Activated CD8-positive, alpha-beta memory T cell treated with anti-CD3 and anti-CD28 coated beads for 24 hours (primary cell): Measurements from ENCODE around the gene ALDH1A2.

Source experiments
- DNase-seq: peaks from one replicate; pipeline ENCODE4 v3.0.0-alpha.2; 2020

The ALDH1A2 gene

DNA sequence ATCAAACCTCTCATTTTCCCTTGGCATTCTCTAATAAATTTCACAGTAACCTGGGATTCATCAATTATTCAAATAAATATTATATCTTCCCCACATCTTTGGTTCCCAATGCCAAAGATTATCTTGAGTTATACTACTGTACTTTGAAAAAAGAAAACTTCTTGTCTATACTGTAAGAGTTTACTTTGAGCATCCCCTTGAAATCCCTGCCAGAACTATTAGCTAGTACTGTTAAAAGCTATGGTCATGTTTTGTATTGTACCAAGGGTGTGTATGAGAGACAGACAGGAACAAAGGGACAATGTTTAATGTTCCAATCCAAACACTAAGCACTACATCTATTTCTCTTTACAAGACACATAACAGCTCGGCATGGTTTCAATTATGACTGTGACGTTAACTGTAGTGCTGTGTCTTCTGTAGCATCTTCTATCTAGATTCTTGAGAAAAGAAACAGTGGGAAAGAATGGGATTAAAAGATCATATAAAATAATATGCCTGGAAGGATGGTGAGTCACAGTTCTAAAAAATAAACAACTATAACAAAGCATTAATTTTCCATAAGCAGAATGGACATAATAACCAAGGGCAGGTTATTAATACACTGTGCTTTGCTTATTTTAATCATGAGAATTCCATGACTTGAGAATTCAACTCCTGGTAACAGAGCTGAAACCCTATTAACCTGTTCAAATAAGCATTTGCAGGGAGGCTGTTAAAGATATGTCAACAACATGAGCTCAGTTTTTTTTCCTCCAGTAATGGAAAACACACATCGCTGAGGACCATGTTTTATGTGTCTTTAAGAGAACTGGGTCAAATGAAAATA, 71.1 kb downstream of the ALDH1A2 start:
- DNase-seq: no peak

DNA sequence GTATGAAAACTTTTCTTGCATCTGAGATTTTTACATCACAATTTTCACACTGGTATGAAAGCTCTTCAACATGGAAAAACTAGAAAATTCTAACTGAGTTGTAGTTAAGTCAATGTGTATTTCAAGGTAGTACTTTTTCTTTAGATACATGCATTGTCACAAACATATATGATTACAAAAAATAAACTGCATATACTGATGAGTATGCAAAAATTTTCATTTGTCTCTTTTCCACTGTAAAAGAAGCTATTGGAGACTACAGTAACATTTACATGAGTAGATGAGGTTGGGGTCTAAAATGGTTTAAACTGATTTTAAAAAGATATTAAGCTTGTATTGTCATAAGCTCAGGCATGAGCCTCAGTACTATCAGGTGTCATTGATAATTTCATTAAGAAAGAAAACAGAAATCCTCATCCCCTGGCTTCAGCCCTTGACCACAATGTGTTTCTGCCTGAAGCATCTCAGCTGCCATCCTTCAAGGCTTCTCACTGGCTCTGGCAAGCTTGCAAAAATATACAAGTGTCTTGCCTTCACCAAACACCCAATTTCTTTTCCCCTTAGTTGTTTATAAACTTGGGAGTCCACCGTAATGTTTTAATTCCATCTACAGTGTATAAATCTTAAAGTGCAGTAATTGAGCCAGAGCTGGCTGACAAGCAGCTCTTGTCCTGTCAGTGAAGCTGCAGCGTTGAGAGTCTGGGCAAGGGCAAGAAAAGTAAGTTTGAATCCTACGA, 71.9 kb downstream of the ALDH1A2 start:
- DNase-seq: no peak

DNA sequence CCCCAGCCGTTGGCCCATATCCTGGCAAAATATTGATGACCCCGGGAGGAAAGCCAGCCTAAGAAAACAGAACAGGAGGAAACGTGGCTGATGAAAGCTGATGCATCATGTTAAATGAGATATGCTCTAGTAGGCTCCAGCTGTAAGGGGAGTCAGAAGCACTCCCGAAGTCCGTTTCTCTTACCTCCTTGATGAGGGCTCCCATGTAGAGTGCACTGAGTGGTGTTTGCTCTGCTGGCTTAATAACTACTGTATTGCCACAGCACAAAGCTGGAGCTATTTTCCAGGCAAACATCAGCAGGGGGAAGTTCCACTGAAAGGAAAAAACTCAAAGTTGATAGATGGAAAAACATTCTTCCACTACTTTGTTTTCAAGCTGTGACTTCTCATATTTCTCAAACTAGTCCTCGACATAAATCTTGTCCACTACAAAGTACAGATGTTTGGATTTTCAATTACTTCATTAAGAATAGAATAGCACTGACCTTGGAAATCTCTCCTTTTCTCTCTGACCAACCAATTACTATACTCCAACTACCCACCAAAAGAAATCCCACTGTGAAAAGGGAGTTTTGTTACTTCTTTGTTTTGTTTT, 72.7 kb downstream of the ALDH1A2 start:
- DNase-seq: no peak

DNA sequence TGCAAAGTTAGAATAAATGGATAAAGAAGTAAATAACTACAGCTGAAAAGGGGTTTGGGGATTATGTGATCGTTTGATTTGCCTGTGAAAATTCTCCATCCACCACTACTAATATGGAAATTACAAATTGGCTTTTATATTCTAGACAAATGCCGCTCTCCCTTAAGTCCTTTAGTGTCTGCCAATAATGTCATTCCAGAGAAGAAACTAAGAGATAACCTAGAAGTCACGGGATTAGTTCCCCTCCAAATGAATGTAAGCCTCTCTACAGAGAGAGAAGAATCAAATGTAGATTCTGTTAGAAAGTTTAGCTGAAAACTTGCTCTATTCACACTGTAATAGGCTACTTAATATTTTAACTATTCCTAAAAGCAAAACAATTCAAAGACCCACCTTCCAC, 92.0 kb downstream of the ALDH1A2 start:
- no peak for DNase-seq

DNA sequence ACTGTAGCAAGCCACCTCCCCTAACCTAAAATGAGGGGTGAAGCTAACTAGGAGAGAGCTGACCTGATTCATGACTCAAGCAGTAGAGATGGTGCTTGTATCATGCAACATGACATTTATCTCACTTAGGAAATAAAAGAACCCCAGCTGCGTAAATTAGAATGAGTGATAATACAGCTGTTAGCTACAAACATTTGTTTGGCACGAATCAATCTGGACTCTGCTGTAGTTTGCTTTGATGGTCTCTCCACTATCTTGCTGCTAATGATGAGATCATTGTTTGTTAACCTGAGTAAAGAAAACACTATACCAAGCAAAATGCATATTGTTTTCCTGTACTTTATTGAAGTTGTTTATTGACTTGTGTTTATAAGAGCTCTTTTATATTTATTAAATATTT, 92.6 kb downstream of the ALDH1A2 start:
- DNase-seq: no peak

DNA sequence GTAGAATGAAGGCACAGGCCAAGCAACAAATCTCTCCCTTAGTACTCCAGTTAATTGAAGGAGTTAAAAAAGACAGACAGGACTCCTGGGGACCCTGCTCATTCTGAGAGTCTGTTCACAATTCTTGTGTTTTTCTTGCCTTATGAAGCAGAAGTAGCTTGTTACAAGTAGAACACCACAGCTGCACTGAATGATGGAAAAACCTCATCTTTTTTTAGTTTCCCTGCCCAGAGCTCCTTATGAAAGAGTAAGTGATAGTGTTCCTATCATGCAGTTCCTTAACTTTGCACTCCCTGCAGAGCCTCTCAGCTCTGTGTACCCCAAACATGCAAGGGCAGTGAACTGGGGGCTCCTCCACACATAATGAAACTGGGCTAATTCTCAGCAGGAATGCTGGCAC, 95.5 kb downstream of the ALDH1A2 start:
- DNase-seq: no peak

DNA sequence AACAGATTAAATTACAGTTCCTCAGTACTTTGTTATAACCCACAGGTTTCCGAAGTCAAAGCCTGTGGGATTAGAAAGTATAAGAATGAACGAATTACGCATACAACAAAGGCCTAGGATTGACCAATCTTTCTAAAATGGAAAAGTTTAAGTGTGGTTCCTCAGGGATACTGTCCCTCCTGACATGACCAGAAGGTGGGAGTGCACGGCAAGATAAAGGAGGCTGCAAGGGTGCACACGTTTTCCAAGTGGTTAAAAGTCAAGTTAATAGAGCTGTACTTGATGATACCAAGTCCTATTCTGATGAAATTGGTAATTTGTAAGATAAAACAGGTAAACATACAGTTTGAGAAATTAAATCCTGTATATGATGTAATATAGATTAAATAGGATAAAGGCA, 96.2 kb downstream of the ALDH1A2 start:
- DNase-seq: no peak

DNA sequence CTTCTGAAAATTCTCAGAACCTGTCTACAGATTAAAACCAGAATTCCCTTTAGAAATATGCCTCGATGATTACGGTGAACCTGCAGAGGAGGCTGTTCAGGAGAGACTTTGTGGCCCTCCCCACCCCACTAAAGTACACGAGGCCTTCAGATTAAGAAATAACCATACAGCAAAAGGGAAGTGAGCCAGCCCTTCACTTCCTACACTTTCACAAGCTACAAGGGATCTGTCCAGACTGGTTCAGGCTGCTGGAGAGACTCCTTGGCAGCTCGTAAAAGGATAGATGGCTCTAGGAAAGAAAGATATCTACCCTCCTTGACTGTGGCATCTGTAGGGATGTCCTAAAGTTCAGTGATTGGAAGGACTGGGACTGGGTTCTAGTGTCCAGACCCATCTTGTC, 102.6 kb downstream of the ALDH1A2 start:
- no peak for DNase-seq

DNA sequence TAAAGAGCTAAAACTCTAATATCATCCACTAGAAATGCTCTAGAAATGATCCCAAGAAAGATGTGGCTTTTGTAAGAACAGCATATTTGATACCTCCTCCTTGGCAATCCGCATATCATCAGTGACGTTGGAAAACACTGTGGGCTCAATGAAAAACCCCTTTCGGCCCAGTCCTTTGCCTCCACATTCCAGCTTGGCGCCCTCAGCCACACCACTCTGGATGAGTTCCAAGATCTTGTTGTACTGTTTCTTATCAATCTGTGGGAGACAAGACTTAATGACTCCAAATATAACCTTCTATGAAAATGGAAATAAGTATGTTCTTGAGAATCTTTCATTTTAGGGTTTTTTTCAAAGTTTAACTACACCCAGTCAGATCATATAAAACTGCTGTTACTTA, 103.6 kb downstream of the ALDH1A2 start:
- DNase-seq: no peak

DNA sequence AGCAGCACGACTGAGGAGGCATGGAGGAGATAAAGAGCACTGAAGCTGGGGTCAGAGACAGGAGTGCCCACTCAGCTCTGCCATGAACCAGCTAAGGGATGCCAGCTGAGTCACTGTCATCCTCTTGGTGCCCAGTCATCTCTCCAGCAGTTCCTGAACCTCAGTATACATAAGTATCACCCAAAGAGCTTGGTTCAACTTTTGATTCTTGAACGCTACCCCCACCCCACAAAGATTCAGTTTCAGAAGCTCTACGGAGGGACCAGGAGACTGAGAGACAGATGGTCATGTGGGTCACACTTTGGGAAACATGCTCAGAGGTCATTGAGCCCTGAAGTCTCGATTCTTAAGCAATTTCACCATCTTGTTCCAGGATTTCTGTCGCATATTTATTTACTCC, 108.4 kb downstream of the ALDH1A2 start:
- no peak for DNase-seq

DNA sequence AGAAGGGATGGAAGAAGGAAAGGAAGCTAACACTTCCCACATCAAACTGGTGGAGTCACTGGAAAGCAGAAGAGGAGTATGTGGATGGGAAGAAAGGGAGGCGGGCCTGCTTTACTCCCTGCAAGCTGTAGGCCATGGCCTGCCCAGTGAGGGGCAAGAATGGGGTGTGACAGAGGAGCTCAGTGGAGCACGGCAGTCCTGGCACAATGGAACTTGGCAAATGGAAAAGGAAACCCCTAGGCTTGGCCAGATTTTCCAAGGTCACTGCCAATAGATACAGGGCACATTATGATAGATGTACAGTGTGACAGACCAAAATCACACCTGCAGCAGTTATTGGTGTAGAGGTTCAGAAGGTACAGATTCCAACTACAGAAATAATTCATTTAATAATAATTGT, 111.6 kb downstream of the ALDH1A2 start:
- no peak for DNase-seq

DNA sequence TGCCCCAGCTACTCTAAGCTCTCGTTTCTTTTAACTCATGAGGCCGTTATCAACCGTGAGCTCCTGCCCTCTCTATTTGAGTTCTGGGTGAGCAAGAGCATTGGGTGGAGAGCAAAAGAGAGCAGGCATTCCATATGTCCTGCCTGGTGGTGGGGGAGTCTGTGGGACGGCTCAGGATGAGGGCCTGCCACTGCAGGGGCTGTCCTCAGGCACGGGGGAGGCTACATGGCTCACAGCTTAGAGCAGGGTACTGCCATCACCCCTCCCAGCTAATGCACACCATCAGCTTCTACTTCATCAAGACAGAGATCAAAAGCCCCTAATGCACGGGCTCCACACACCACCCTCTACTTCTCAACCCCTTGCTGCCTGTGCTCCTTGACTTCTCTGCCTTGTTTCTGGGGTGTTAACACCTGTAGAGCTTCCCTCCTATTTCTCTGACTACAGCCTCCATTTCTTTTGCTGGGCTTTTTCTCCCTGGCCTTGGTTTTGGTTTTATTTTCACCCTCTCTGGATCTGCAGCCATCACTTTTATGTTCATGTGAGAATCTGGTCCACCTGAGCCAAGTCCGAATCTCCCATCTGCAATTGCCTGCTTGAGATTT, 114.1 kb downstream of the ALDH1A2 start:
- no peak for DNase-seq

DNA sequence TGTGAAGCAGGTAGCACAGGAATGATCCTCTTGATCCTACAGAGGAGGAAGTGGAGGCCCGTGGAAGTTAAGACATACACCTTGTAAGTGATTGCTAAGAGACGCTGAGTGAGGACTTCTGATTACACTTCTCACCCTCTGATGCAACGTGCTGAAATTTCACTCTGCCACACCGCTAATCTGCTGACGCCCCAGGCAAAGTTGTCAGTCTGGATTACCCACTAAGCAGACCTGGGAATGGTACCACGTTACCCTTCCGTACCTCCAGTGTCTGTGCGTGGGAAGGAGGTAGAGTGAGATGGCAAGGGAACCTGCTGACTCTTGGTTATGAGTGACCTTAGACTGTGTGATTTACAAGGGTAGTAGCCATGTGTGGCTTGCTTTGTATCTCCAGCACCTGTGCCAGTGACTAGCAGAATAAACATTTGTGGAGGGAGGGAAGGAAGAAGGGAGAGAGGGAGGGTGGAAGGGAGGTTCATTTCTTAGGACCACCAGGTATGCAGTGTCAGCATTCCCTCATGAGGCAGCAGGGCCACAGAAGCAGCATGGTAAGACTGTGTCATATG, 115.0 kb downstream of the ALDH1A2 start:
- no peak for DNase-seq

DNA sequence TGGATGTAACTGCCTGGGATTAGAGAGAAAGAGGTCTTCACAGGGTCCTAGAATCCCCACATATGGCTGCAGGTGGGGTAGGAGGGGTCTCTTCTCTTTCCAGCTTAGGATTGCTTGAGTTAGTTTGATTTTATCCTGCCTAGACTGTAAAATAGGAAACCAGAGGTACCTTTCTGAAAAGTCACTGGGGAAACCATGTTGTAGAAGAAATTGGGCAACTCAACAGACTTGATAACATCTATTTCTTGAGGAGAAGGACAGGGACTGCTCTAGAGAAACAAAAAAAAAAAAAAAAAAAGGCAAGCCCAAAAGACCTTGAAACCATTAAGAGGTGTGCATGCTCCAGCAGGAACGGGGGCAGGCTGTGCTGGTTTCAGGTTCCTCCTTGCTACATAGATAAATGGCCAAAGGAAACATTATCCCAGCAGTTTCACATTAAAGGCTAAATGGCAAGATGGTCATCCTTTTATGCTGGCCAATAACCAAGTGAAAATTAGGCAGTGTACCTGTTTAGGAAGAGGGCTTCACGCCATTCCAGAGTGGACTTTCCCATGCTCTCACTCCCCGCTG, 116.1 kb downstream of the ALDH1A2 start:
- no peak for DNase-seq

DNA sequence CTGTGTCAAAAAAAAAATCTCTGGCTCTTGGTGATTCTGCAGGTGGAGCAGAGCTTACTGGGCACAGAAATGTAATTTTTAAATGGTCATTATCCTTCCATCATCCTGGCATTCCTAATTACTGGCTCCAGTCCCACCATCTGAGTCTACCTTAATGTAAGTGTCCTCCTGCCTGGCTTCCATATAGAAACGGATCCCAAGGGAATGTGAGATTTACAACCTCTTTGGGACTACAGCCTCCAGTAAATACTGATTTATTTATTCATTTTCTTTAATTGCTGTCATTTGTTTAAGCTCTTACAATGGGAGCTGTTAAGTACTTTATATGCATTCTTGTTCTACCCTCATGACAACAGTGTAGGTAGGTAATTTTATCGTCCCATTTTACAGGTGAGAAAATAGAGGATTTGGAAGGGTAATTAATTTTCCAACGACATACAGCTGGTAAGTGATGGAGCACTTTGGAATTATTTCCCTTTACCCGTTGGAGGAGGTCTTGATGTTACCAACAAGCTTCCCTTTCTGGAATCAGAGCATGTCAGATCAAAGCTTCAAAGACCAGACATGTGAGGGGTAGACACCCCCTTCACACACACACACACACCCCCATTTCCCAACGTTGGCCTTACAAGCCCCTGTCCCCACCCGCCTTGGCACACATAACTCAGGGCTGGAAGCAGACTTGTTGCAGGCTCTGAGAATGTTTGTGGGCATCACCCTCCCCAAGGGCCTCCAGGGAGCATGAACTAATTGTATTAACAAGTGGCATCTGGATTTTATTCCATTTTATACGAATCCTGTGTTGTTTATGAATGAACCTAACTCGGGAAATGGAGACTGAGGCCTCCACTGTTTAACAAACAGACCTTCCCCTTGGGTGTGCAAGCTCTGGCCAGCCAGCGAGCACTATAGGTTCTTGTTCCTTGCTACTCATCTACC, 116.9 kb downstream of the ALDH1A2 start:
- DNase-seq: no peak

DNA sequence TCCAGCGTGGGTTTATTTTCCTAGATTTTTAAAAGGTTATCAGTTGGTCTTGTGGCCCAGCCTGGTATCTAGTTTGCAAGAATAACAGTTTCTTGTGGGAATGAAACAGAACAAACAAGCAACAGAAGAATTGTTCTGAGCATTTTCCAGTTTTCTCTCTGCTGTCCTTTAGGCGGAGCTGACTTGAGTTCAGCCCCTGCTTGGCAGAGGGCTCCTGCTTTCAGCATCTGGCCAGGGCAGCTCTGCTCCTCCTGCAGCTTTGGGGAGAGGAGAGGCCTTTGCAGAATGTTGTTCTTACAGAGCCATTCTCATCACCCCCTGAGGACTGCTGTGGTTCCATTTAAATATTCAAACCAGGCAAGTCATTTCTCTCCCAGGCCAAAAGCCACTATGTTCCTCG, 117.7 kb downstream of the ALDH1A2 start:
- no peak for DNase-seq

DNA sequence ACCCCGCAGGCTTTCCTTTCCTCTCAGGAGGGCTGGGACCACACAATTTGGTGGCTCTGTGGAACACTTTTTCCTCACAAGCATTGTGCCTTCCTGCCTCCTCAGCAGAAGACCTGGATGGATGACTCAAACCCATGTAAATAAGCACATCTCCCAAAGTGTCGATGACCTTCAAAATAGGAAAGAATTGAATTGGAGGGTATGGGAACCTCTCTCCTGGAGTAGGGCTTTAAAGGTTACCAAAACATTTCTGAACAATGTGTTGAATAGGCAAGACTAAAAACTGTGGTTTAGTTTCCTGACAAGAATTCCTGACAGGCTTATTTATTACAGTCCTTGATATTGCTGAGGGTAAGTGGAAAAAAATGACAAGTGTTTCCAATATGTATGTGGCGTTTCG, 118.2 kb downstream of the ALDH1A2 start:
- DNase-seq: no peak

DNA sequence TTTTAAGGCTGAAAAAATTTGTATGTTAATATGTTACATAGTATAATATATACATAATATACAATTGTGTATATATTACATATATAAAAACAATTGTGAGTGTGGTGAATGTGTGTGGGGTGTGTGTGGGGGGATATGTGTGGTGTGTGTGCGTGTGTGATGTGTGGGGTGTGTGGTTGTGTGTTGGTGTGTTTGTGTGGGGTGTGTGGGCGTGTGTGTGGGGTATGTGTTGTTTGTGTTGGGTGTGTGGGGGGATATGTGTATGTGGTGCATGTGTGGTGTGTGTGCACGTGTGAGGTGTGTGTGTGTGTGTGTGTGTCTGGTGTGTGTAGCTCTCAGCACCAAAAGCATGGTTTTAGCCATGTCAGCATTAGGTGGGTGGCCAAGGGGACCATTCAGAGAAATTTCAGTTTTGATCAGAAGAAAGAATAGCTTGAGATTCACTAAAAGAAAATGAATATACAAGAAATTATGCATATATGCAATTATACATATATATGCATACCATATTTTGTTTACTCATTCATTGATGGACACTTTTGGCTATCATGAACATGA, 118.9 kb downstream of the ALDH1A2 start:
- no peak for DNase-seq

DNA sequence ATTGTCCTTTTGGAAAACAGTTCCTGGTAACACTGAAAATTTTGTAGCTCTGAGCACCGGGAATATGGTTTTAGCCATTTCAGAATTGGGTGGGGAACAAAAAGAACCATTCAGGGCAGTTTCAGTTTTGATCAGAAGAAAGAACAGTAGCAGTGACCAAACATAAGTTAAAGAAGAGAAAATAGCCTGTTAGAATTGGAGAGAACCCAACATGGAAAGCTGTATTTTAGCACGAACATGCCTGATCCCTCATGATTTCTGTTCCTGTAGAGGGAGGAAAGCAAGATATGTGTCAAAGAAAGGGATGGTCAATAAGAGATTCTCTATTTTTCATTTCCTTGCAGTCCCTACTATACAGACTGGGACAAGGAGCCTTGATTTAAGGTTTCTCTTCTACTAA, 119.9 kb downstream of the ALDH1A2 start:
- no peak for DNase-seq

DNA sequence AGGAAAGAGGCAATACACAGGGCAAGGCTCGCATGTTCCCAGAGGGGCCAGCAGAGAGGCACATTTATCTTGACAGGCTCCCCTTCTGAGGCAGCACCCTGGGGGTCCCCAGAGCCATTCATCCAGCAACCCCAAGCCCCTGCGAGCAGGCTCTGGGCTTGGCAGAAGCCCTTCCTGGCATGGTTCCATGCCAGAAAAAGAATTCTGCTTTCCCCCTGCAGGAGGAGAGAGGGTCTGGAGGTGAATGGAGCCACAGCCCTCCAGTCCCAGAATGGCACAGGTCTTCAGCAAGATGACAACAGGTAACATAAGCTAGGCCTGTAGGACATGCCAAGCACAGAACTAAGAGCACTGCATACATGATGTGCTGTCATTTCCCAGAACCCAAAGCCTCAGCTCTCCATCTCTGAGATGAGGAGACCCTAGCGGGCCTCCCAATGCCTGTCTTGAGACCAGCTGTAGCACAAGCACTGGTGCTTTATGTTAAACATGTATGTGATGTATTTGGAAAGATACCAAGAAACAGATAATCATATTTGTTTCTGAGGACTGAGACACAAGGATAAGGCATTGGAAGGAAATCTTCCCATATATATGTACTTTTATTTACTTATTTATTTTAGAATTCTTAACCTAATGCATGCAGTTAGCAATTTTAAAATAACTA, 121.6 kb downstream of the ALDH1A2 start:
- DNase-seq: no peak

DNA sequence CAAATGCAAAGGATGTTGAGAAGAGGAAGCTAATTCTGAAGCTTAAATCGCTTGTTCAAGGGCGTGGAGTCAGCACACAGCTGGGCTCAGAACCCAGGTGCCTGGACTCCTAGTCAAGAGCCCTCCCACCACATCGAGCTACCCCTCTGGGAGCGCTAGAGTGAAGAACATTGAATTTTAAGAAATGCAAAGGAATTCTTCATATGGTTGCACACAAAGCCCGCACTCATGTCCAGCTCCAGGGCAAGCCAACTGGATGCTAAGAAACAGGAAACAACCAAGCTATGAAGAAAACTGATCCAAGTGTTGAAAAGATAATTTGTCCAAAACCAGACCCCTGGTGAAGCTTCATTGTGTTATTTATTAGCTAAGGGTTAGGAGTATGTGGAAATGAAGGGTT, 122.3 kb downstream of the ALDH1A2 start:
- DNase-seq: no peak
